GM18502 (cell line): Measurements from ENCODE around the gene PIWIL1.

Experiments used
- ATAC-seq: cut with Tn5 transposase; IDR thresholded peaks from one replicate; pipeline ENCODE4 v1.9.1; 2021; ENCODE audit warnings: mild to moderate bottlenecking; ENCODE audit not compliant: unreplicated experiment, poor library complexity

Gene PIWIL1

DNA sequence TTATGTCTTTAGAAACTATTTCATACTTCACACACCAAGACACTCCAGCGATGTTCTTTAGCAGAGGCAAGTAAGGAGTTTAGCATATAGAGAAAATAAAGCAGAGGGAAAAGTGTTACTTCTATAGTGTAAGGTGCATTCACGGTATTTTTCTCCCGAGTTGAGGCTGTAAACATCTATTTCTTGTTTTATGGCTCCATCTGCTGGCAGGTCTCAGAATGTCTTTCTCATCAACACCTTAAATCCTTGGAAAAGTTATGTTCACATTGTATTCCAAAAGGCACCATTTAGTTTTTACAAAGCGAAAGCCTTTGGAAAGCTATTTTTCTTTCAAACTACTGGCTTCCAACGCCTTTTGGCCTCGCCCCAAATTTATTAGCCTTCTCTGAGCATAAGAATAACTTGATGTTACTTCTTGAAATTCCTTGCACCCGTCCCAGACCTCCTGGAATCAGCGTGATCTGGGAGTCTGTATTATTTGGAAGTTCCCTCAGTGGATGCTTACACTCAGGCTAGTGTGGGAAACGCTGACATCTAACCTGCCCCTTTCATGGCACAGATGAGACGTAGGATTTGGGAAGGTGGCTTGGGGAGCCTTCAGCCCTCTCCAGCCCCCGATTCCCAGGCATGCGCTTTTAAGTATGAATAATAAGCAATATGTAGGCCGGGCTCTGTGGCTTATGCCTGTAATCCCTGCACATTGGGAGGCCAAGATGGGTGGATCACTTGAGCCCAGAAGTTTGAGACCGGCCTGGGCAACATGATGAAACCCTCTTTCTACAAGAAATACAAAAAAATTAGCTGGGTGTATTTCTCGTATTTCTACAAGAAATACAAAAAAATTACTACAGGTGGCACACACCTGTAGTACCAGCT is 1.9 kb upstream of the PIWIL1 start:
- ATAC-seq, result no peak

- ATAC-seq, result no peak
Measured at GRCh38 chr12:130336723-130337487, 782 bp upstream of the PIWIL1 start.

DNA sequence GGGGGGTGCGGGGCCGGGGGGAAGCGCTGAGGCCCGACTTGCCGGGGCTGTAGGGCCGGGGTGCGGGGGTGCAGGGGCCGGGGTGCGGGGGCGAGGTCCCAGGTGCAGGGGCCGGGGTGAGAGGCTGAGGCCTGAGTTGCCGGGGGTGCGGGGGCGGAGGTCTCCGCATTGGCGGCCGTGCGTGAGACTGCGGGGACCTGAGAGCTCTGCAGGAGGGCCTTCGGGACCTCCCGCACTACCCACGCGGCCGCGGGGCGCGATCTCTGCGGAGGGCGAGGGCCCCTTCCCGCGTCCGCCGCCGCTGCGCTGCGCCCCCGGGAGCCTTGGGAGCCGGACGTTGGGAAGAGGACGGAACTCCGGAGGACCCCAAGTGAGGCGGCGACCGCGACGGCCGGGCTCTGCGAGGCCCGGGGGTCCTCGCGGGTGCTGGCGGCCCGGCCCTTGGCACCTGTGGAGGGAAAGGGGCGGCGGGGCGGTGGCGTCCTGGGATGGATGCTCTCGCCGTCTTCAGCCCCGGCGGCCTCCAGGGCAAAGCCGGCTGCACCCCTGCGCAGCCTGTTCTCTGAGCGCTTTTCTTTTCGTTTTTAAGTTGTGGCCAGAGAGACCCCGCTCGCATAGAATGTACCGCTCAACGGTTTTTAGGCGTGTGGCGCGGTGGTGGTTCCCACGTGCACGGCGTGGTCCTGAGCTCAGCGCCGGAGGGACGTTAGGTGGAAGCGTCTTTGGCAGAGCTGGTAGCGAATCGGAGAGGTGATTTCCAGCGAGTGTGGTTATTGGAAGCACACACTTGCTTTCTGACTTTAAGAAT is 1.3 kb downstream of the PIWIL1 start:
- ATAC-seq, result no peak

GRCh38 chr12:130339951-130340350 is 2.3 kb downstream of the PIWIL1 start:
- no peak for ATAC-seq

GRCh38 chr12:130342442-130342841 is 4.8 kb downstream of the PIWIL1 start:
- ATAC-seq, result no peak

DNA sequence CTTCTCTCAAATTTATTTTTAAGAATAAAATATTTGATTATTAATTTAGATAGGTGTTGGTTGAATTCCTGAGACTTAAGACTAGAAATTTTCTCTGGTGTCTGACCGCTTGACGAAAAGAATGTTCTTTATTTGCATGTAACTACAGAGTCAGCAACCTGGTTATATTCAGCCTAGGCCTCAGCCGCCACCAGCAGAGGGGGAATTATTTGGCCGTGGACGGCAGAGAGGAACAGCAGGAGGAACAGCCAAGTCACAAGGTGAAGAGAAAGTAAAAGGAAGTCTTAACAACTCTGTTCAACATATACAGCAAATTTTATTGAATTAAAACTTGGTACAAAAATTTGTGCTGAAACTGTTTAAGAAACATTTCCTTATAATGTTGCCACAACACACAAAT is 5.2 kb downstream of the PIWIL1 start:
- ATAC-seq, result no peak

GRCh38 chr12:130344529-130344928 is 6.8 kb downstream of the PIWIL1 start:
- no peak for ATAC-seq

GRCh38 chr12:130345292-130345691 is 7.6 kb downstream of the PIWIL1 start:
- no peak for ATAC-seq

GRCh38 chr12:130347588-130347987 is 9.9 kb downstream of the PIWIL1 start:
- no peak for ATAC-seq

DNA sequence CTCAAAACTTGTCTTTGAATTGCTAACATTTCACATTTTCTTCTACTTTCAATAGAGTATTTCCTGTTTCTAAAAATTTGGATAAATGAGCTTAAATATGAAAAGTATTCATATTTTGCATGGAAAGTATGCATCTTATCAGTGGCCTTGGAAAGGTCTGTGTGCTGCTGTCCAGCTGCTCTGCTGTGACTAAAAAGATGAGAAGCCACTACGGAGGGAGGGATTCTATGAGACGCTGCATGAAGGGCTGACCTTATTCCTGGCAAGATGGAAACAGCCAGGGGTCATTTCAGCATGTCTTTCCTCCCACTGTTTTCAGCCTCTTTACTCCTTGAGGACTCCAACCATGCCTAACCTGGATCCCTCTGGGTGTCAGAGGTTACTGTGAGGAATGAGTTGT is 13.0 kb downstream of the PIWIL1 start:
- ATAC-seq, result no peak

DNA sequence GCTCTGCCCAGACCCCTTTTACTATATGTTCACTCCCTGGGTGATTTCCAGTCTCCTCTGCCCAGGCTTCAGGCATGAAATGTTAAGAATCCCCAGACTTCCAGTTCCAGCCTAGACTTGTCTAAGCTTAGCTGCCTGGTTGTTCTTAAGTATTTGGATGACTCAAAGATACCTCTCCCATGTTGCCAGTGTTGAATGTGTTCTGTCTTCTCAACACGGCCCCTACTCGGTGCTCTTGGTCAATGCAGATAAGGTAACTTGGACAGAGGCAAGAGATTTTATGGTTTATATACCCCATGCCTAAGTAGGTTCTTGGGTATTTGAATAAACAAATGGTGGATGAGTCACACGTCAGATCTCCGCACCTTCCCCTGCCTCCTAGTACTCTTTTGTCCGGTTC is 13.6 kb downstream of the PIWIL1 start:
- no peak for ATAC-seq

GRCh38 chr12:130353081-130353480 is 15.4 kb downstream of the PIWIL1 start:
- ATAC-seq, result no peak

- no peak for ATAC-seq
Measured at GRCh38 chr12:130354407-130354806, 16.7 kb downstream of the PIWIL1 start.

DNA sequence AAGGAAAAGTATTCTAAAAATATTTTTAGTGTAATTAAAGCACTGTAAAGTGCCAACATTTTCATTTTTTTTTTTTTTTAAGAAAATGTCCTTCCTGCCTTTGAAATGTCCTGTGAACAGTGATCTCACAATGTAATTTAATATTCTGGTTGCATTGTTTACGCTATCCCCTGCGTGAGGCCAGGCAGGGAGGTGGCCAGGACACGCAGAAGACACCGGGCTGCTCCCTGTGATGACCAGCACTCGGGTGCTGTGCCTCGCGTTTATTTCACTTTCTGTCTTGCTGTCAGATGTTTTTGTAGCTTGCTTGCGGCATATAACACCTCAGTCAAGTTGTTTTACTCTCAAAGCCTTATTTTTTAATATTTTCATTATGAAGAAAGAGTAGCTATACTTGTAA is 18.5 kb downstream of the PIWIL1 start:
- ATAC-seq, result no peak

DNA sequence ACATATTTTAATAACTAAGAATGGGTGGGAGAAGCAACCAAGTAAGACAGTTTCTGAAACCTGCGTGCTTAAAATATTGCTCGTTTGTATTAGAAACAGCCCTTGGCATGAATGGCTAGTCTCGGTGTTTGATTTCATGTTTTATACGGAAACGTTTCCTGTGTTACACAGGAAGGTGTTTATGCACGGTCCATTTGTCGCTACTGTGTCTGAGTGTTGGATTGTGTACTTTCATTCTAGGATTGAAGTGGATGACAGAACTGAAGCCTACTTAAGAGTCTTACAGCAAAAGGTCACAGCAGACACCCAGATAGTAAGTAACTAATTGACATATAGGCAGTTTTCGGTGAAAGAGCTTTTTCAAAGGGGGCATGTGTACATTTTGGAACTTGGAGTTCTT is 19.6 kb downstream of the PIWIL1 start:
- no peak for ATAC-seq

DNA sequence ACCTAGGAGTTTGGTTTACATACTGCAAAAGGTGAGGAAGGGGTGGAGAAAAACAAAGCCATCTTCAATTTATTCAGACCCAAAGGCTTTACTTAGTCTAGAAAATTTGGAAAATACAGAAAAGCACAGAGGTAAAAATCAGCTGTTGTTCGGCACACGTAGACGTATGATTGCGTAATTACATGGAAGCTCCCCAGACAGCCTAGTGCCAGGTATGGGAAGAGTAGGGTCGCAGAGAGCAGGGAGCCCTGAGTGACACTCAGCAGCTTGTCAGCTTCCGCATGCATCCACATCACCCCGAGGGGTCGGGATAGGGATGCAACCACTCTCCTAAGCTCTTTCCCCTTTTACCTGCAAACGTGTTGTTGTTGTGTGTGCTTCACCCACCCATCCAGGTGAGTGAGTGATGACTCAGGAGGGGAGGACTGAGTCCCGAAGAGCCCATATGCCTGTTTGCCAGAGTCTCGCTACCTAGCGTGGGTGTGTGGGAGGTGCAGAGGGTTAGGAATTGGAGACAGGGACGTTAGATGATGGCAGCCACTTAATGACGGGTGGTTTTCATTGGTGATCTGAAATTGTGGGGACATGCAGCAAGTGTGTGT is 20.1 kb downstream of the PIWIL1 start:
- ATAC-seq, result no peak

- no peak for ATAC-seq
Measured at GRCh38 chr12:130362060-130362459, 24.4 kb downstream of the PIWIL1 start.

DNA sequence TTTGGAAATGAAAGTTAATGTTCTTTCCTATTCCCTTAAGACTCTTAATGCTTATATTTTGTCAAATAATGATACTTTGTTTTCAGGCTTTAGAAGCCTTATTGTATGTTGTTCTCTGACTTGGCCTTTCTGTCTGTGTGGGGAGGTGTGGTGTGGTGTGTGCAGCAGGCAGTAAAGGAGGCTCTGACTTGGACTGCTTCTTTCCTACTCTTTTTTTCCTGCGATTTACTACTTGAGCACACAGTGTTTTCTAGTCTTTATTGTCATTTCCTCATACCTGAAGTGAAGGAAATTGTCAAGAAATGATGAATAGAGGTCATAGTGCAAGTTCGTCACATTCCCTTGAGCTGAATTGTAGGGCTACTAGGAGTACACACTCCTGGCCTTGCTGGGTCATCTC is 26.9 kb downstream of the PIWIL1 start:
- ATAC-seq, result no peak

DNA sequence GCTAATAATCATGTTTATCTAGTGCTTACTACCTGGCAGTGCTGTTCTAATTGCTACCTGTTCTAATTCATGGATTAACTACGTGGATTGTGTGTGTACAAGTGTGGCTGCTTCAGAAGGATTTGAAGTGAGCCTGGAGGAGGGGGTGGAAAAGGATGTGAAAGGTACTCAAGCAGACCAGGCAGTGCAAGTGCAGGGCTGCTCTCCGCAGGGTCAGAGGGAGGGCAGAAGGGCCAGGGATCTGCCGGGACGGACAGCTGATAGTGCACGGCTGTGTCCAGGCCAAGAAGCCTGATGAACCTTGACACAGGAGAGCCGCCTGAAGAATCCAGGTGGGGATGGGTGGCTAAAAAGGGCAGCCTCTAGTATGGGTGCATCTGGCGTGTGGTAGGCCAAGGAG is 28.5 kb downstream of the PIWIL1 start:
- no peak for ATAC-seq

DNA sequence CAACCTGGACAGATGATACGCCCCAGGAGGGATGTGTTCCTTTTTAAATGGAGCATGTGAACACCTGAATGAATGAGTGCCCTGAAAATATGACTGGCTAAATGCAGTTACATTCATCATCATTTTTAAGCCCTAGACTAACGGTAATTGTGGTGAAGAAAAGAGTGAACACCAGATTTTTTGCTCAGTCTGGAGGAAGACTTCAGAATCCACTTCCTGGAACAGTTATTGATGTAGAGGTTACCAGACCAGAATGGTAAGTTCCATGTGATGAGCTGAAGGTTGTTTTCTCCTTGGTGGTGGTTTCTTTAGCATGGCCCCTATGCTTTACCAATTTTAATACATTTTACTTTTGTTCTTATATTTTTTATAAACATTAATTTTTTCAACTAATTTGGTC is 29.3 kb downstream of the PIWIL1 start:
- ATAC-seq, result no peak
